ENCODE measurements around the gene PROB1.
"Not testable (repeated sequence)": the region's sequence is repeated elsewhere in the genome, so short reads cannot be mapped to it uniquely, and the experiment has no call there.

PROB1 gene

GRCh38 chr5:139414581-139415130, 19.8 kb upstream of the PROB1 start:
- no peak for DNase-seq (ENCODE audit: low read depth in 2 of 2)

GRCh38 chr5:139413963-139414362, 19.1 kb upstream of the PROB1 start:
- no peak for DNase-seq (ENCODE audit: low read depth in 2 of 2)

- no peak for DNase-seq (ENCODE audit: low read depth in 2 of 2)
Measured at GRCh38 chr5:139413153-139413552, 18.2 kb upstream of the PROB1 start.

- DNase-seq (ENCODE audit: low read depth in 2 of 2): peak; percentile 57 to 60
Measured at GRCh38 chr5:139410993-139411828, 16.3 kb upstream of the PROB1 start.

GRCh38 chr5:139410121-139410992, 15.5 kb upstream of the PROB1 start:
- DNase-seq (ENCODE audit: low read depth in 2 of 2): no peak

GRCh38 chr5:139409116-139409515, 14.2 kb upstream of the PROB1 start:
- not testable (repeated sequence) for DNase-seq (ENCODE audit: low read depth in 2 of 2)

GRCh38 chr5:139408191-139408590, 13.3 kb upstream of the PROB1 start:
- DNase-seq (ENCODE audit: low read depth in 2 of 2): no peak

- no peak for DNase-seq (ENCODE audit: low read depth in 2 of 2)
Measured at GRCh38 chr5:139407517-139407916, 12.6 kb upstream of the PROB1 start.

GRCh38 chr5:139406963-139407362, 12.1 kb upstream of the PROB1 start:
- no peak for DNase-seq (ENCODE audit: low read depth in 2 of 2)

- DNase-seq (ENCODE audit: low read depth in 2 of 2): no peak
Measured at GRCh38 chr5:139404484-139404840, 9.6 kb upstream of the PROB1 start.

GRCh38 chr5:139403787-139404483, 9.0 kb upstream of the PROB1 start, which contains the start of gene SPATA24:
TSS of gene SPATA24 (minus strand) at chr5:139404089. CDS start at chr5:139404060, 29 bp downstream.
- DNase-seq (ENCODE audit: low read depth in 2 of 2): peak; percentile 95 to 96

- no peak for DNase-seq (ENCODE audit: low read depth in 2 of 2)
Measured at GRCh38 chr5:139403418-139403786, 8.5 kb upstream of the PROB1 start.

GRCh38 chr5:139402561-139403158, 7.8 kb upstream of the PROB1 start:
- no peak for DNase-seq (ENCODE audit: low read depth in 2 of 2)

- DNase-seq (ENCODE audit: low read depth in 2 of 2): no peak
Measured at GRCh38 chr5:139401546-139401945, 6.6 kb upstream of the PROB1 start.

- no peak for DNase-seq (ENCODE audit: low read depth in 2 of 2)
Measured at GRCh38 chr5:139399501-139400121, 4.7 kb upstream of the PROB1 start.

- no peak for DNase-seq (ENCODE audit: low read depth in 2 of 2)
Measured at GRCh38 chr5:139397921-139398320, 3.0 kb upstream of the PROB1 start.

- no peak for DNase-seq (ENCODE audit: low read depth in 2 of 2)
Measured at GRCh38 chr5:139396691-139397090, 1.8 kb upstream of the PROB1 start.

- no peak for DNase-seq (ENCODE audit: low read depth in 2 of 2)
Measured at GRCh38 chr5:139395844-139396640, 1.1 kb upstream of the PROB1 start.

GRCh38 chr5:139394123-139394653, 716 bp downstream of the PROB1 start:
- DNase-seq (ENCODE audit: low read depth in 2 of 2): no peak
